ENCODE results near the gene SMARCD2.
"Not testable (repeated sequence)": the region's sequence is repeated elsewhere in the genome, so short reads cannot be mapped to it uniquely, and the experiment has no call there.

The SMARCD2 gene

GRCh38 chr17:63842540-63843386 is at the start of gene SMARCD2:
SMARCD2 (minus strand) TSS chr17:63842685; CDS start chr17:63842674, 11 bp downstream.
- H3K36me3 ChIP-seq (ENCODE audit: insufficient read depth, low read length): no peaks in the 10 kb centered on the region
- no peaks in the 10 kb centered on the region for H3K9me3 ChIP-seq (ENCODE audit: low read depth, low read length)
- peak within 1 kb of the TSS; percentile 83 for H3K9ac ChIP-seq (ENCODE audit: insufficient read length)
- peak; percentile 89 for DNase-seq (ENCODE audit: low read depth, low spot score)
- TF ChIP-seq EZH2 (IDR thresholded peaks at IDR 0.05): no peak
- TF ChIP-seq FOXP2 (optimal IDR thresholded peaks at IDR 0.05; ENCODE audit: control extremely low read depth, extremely low read length, insufficient read depth): peak; percentile 95
- TF ChIP-seq POLR2AphosphoS5 (IDR thresholded peaks at IDR 0.05; ENCODE audit: borderline replicate concordance, low read depth, low read length): peak; percentile 32; the same call in 1 of the 2 replicates
- peak within 1 kb of the TSS; percentile 90 for H3K4me3 ChIP-seq
- peak within 1 kb of the TSS; percentile 65; the same call in 1 of the 2 replicates for H3K27ac ChIP-seq

- H3K4me3 ChIP-seq; DNase-seq (ENCODE audit: low read depth, low spot score); H3K36me3 ChIP-seq (ENCODE audit: insufficient read depth, low read length); H3K9me3 ChIP-seq (ENCODE audit: low read depth, low read length); H3K27ac ChIP-seq; H3K9ac ChIP-seq (ENCODE audit: insufficient read length): not testable (repeated sequence)
Measured at GRCh38 chr17:63889026-63889848, 46.8 kb upstream of the SMARCD2 start.

GRCh38 chr17:63885119-63885518 is 42.6 kb upstream of the SMARCD2 start:
- not testable (repeated sequence) for DNase-seq (ENCODE audit: low read depth, low spot score); H3K27ac ChIP-seq; H3K36me3 ChIP-seq (ENCODE audit: insufficient read depth, low read length); H3K4me3 ChIP-seq; H3K9me3 ChIP-seq (ENCODE audit: low read depth, low read length); H3K9ac ChIP-seq (ENCODE audit: insufficient read length)

GRCh38 chr17:63882626-63883126 is 40.2 kb upstream of the SMARCD2 start:
- H3K9me3 ChIP-seq (ENCODE audit: low read depth, low read length); H3K27ac ChIP-seq; H3K9ac ChIP-seq (ENCODE audit: insufficient read length); DNase-seq (ENCODE audit: low read depth, low spot score); H3K4me3 ChIP-seq; H3K36me3 ChIP-seq (ENCODE audit: insufficient read depth, low read length): not testable (repeated sequence)

- H3K36me3 ChIP-seq (ENCODE audit: insufficient read depth, low read length): no peaks in the 10 kb centered on the region
- no peak within 1 kb of the TSS for H3K9ac ChIP-seq (ENCODE audit: insufficient read length)
- no peaks in the 10 kb centered on the region for H3K9me3 ChIP-seq (ENCODE audit: low read depth, low read length)
- no peak within 1 kb of the TSS for H3K27ac ChIP-seq
- H3K4me3 ChIP-seq: no peak within 1 kb of the TSS
- no peak for DNase-seq (ENCODE audit: low read depth, low spot score)
- TF ChIP-seq EZH2 (IDR thresholded peaks at IDR 0.05) (no peak), FOXP2 (optimal IDR thresholded peaks at IDR 0.05; ENCODE audit: control extremely low read depth, extremely low read length, insufficient read depth) (no peak), POLR2AphosphoS5 (IDR thresholded peaks at IDR 0.05; ENCODE audit: borderline replicate concordance, low read depth, low read length) (no peak)
Measured at GRCh38 chr17:63881935-63882601, 39.6 kb upstream of the SMARCD2 start, which contains the start of gene GH2. GH2 (minus strand) TSS chr17:63881944; CDS start chr17:63881801, 143 bp downstream.

GRCh38 chr17:63881337-63881736 is 38.9 kb upstream of the SMARCD2 start:
- not testable (repeated sequence) for H3K9ac ChIP-seq (ENCODE audit: insufficient read length); H3K27ac ChIP-seq; H3K4me3 ChIP-seq; DNase-seq (ENCODE audit: low read depth, low spot score); H3K36me3 ChIP-seq (ENCODE audit: insufficient read depth, low read length); H3K9me3 ChIP-seq (ENCODE audit: low read depth, low read length)

GRCh38 chr17:63880706-63881105 is 38.2 kb upstream of the SMARCD2 start:
- DNase-seq (ENCODE audit: low read depth, low spot score): no peak
- H3K36me3 ChIP-seq (ENCODE audit: insufficient read depth, low read length): no peaks in the 10 kb centered on the region
- no peak overlapping the region for H3K4me3 ChIP-seq
- TF ChIP-seq POLR2AphosphoS5 (IDR thresholded peaks at IDR 0.05; ENCODE audit: borderline replicate concordance, low read depth, low read length) (no peak), EZH2 (IDR thresholded peaks at IDR 0.05) (no peak), FOXP2 (optimal IDR thresholded peaks at IDR 0.05; ENCODE audit: control extremely low read depth, extremely low read length, insufficient read depth) (no peak)
- H3K27ac ChIP-seq: no peak overlapping the region
- no peaks in the 10 kb centered on the region for H3K9me3 ChIP-seq (ENCODE audit: low read depth, low read length)
- no peak overlapping the region for H3K9ac ChIP-seq (ENCODE audit: insufficient read length)

- H3K4me3 ChIP-seq; H3K9ac ChIP-seq (ENCODE audit: insufficient read length); DNase-seq (ENCODE audit: low read depth, low spot score); H3K36me3 ChIP-seq (ENCODE audit: insufficient read depth, low read length); H3K9me3 ChIP-seq (ENCODE audit: low read depth, low read length); H3K27ac ChIP-seq: not testable (repeated sequence)
Measured at GRCh38 chr17:63878413-63878812, 35.9 kb upstream of the SMARCD2 start.

- not testable (repeated sequence) for DNase-seq (ENCODE audit: low read depth, low spot score); H3K9ac ChIP-seq (ENCODE audit: insufficient read length); H3K36me3 ChIP-seq (ENCODE audit: insufficient read depth, low read length); H3K4me3 ChIP-seq; H3K27ac ChIP-seq; H3K9me3 ChIP-seq (ENCODE audit: low read depth, low read length)
Measured at GRCh38 chr17:63874693-63875092, 32.2 kb upstream of the SMARCD2 start.

- not testable (repeated sequence) for H3K9ac ChIP-seq (ENCODE audit: insufficient read length); H3K27ac ChIP-seq; H3K9me3 ChIP-seq (ENCODE audit: low read depth, low read length); H3K4me3 ChIP-seq; H3K36me3 ChIP-seq (ENCODE audit: insufficient read depth, low read length); DNase-seq (ENCODE audit: low read depth, low spot score)
Measured at GRCh38 chr17:63874061-63874626, 31.7 kb upstream of the SMARCD2 start.

GRCh38 chr17:63873577-63873976 is 31.1 kb upstream of the SMARCD2 start, which contains the start of gene CSH2:
CSH2 (minus strand) TSS chr17:63873677; CDS start chr17:63873614, 63 bp downstream.
- not testable (repeated sequence) for H3K36me3 ChIP-seq (ENCODE audit: insufficient read depth, low read length); DNase-seq (ENCODE audit: low read depth, low spot score); H3K27ac ChIP-seq; H3K9me3 ChIP-seq (ENCODE audit: low read depth, low read length); H3K4me3 ChIP-seq; H3K9ac ChIP-seq (ENCODE audit: insufficient read length)

All from SK-N-MC (cell line).